Trophoblast cell (in vitro differentiated cells and primary cell): ENCODE results near the gene RORC.

Experiments used
- DNase-seq, 2 donors: peaks; one replicate each; pipeline ENCODE4 v3.0.0-alpha.2; 2016
- H2AFZ ChIP-seq: 2 replicates; pipeline ENCODE4 v1.6.1; 2013; ENCODE audit warnings: low read length, moderate library complexity, mild to moderate bottlenecking; ENCODE audit not compliant: insufficient read depth, poor library complexity
- H2AK5ac ChIP-seq: 2 replicates; pipeline ENCODE4 v1.6.1; 2013; ENCODE audit warnings: mild to moderate bottlenecking, low read length
- H2BK120ac ChIP-seq: 2 replicates; pipeline ENCODE4 v1.6.1; 2013; ENCODE audit warnings: low read length, mild to moderate bottlenecking, moderate library complexity; ENCODE audit not compliant: insufficient read depth, poor library complexity
- H2BK12ac ChIP-seq: 2 replicates; pipeline ENCODE4 v1.6.1; 2013; ENCODE audit warnings: mild to moderate bottlenecking, low read length, moderate library complexity
- H2BK5ac ChIP-seq: 2 replicates; pipeline ENCODE4 v1.6.1; 2013; ENCODE audit warnings: low read length, low read depth, moderate library complexity, mild to moderate bottlenecking; ENCODE audit not compliant: poor library complexity
- H3K14ac ChIP-seq: 2 replicates; pipeline ENCODE4 v1.6.1; 2013; ENCODE audit warnings: mild to moderate bottlenecking, low read length
- H3K18ac ChIP-seq: 2 replicates; pipeline ENCODE4 v1.6.1; 2013; ENCODE audit warnings: mild to moderate bottlenecking, low read length
- H3K23ac ChIP-seq: 2 replicates; pipeline ENCODE4 v1.6.1; 2013; ENCODE audit warnings: low read length
- H3K27ac ChIP-seq: 2 replicates; pipeline ENCODE4 v1.5.1; 2013; ENCODE audit warnings: low read depth, mild to moderate bottlenecking, inconsistent platforms, low read length, moderate library complexity
- H3K27me3 ChIP-seq: 2 replicates; pipeline ENCODE4 v1.6.1; 2013; ENCODE audit warnings: inconsistent platforms, mild to moderate bottlenecking, low read length, moderate library complexity; ENCODE audit not compliant: insufficient read depth
- H3K36me3 ChIP-seq, 2 experiments: 1 replicate in 1 of 2; 2 replicates in 1 of 2; pipeline ENCODE4 v1.6.1; 2013; ENCODE audit warnings: low read length in 2 of 2, mild to moderate bottlenecking in 2 of 2, moderate library complexity in 1 of 2; ENCODE audit not compliant: insufficient read depth in 2 of 2, control insufficient read depth in 1 of 2
- H3K4ac ChIP-seq: 2 replicates; pipeline ENCODE4 v1.6.1; 2013; ENCODE audit warnings: low read depth, mild to moderate bottlenecking, low read length, moderate library complexity
- H3K4me1 ChIP-seq, 2 experiments: 1 replicate in 1 of 2; 2 replicates in 1 of 2; pipeline ENCODE4 v1.6.1; 2013; ENCODE audit warnings: low read length in 2 of 2, mild to moderate bottlenecking in 2 of 2, moderate library complexity in 1 of 2; ENCODE audit not compliant: insufficient read depth in 2 of 2, control insufficient read depth in 1 of 2
- H3K4me2 ChIP-seq: 2 replicates; pipeline ENCODE4 v1.6.1; 2013; ENCODE audit warnings: inconsistent platforms, mild to moderate bottlenecking, low read length, moderate library complexity
- H3K4me3 ChIP-seq: 2 replicates; pipeline ENCODE4 v1.5.1; 2013; ENCODE audit warnings: mild to moderate bottlenecking, low read depth, low read length, inconsistent platforms
- H3K79me1 ChIP-seq: one replicate; pipeline ENCODE4 v1.6.1; 2013; ENCODE audit warnings: low read length
- H3K79me2 ChIP-seq: 2 replicates; pipeline ENCODE4 v1.6.1; 2013; ENCODE audit warnings: low read length, mild to moderate bottlenecking; ENCODE audit not compliant: control insufficient read depth, insufficient read depth, poor library complexity
- H3K9ac ChIP-seq: 2 replicates; pipeline ENCODE4 v1.6.1; 2013; ENCODE audit warnings: mild to moderate bottlenecking, low read length
- H3K9me3 ChIP-seq: 2 replicates; pipeline ENCODE4 v1.6.1; 2013; ENCODE audit warnings: low read depth, mild to moderate bottlenecking, control low read depth, inconsistent platforms, low read length; ENCODE audit not compliant: insufficient read depth
- H4K12ac ChIP-seq: 2 replicates; pipeline ENCODE4 v1.6.1; 2013; ENCODE audit warnings: low read depth, mild to moderate bottlenecking, low read length, moderate library complexity
- H4K8ac ChIP-seq: 2 replicates; pipeline ENCODE4 v1.6.1; 2013; ENCODE audit warnings: low read depth, mild to moderate bottlenecking, low read length, moderate library complexity
- H4K91ac ChIP-seq: one replicate; pipeline ENCODE4 v1.6.1; 2013; ENCODE audit warnings: low read depth, mild to moderate bottlenecking, low read length, moderate library complexity
- WGBS: extraction: QIAGEN DNeasy Blood & Tissue Kit; methylation state at CpG from one replicate; pipeline ENCODE4 v1.1.7; 2013; ENCODE audit warnings: missing lambda C conversion rate; ENCODE audit not compliant: insufficient read length, insufficient coverage; ENCODE audit errors: extremely low coverage; 5-methylcytosine and 5-hydroxymethylcytosine counted together

The RORC gene

GRCh38 chr1:151809290-151809984, 22.2 kb downstream of the RORC start:
- H4K91ac ChIP-seq, result no peak overlapping the region
- no peak overlapping the region for H3K14ac ChIP-seq
- H3K4me3 ChIP-seq, result no peak overlapping the region
- WGBS, result no CpG with 5 or more reads among the region's 8 CpGs
- peak in 1 of 2 donors; percentile 33 for DNase-seq
- H3K79me1 ChIP-seq, result no peaks in the 10 kb centered on the region
- H2AK5ac ChIP-seq, result no peak overlapping the region
- no peaks in the 10 kb centered on the region for H3K4me1 ChIP-seq
- H2BK12ac ChIP-seq, result no peak overlapping the region
- no peak overlapping the region for H3K4me2 ChIP-seq
- H4K12ac ChIP-seq, result no peak overlapping the region
- H3K27me3 ChIP-seq, result no peaks in the 10 kb centered on the region
- H3K18ac ChIP-seq, result no peak overlapping the region
- no peak overlapping the region for H3K4ac ChIP-seq
- H2BK5ac ChIP-seq, result no peak overlapping the region
- H3K9me3 ChIP-seq, result no peaks in the 10 kb centered on the region
- no peak overlapping the region for H2AFZ ChIP-seq
- no peaks in the 10 kb centered on the region for H3K79me2 ChIP-seq
- H2BK120ac ChIP-seq, result no peak overlapping the region
- no peak overlapping the region for H3K9ac ChIP-seq
- H3K36me3 ChIP-seq, result no peaks in the 10 kb centered on the region
- H3K23ac ChIP-seq, result no peak overlapping the region
- H3K27ac ChIP-seq, result no peak overlapping the region
- no peak overlapping the region for H4K8ac ChIP-seq

GRCh38 chr1:151807766-151808165, 23.8 kb downstream of the RORC start:
- Histone ChIP-seq H3K4me3 (no peak overlapping the region), H3K4ac (no peak overlapping the region), H3K9me3 (no peaks in the 10 kb centered on the region), H4K91ac (no peak overlapping the region), H4K12ac (no peak overlapping the region), H3K23ac (no peak overlapping the region), H3K36me3 (no peaks in the 10 kb centered on the region), H3K18ac (no peak overlapping the region), H2AFZ (no peak overlapping the region), H3K14ac (no peak overlapping the region), H3K4me1 (no peaks in the 10 kb centered on the region), H2BK5ac (no peak overlapping the region), H3K9ac (no peak overlapping the region), H3K79me1 (no peaks in the 10 kb centered on the region), H2BK120ac (no peak overlapping the region), H3K4me2 (no peak overlapping the region), H3K79me2 (no peaks in the 10 kb centered on the region), H3K27me3 (no peaks in the 10 kb centered on the region), H2BK12ac (no peak overlapping the region), H2AK5ac (no peak overlapping the region), H3K27ac (no peak overlapping the region), H4K8ac (no peak overlapping the region)
- WGBS, result no CpG with 5 or more reads among the region's 1 CpG
- DNase-seq, result no peak

GRCh38 chr1:151807131-151807530, 24.5 kb downstream of the RORC start:
- no peak overlapping the region for H3K14ac ChIP-seq
- no peak overlapping the region for H3K9ac ChIP-seq
- no peak overlapping the region for H4K8ac ChIP-seq
- H3K4ac ChIP-seq, result no peak overlapping the region
- H2BK5ac ChIP-seq, result no peak overlapping the region
- no peaks in the 10 kb centered on the region for H3K27me3 ChIP-seq
- no peak overlapping the region for H2AFZ ChIP-seq
- H3K4me1 ChIP-seq, result no peaks in the 10 kb centered on the region
- no peak overlapping the region for H3K4me3 ChIP-seq
- no peak overlapping the region for H2BK120ac ChIP-seq
- H3K79me2 ChIP-seq, result no peaks in the 10 kb centered on the region
- WGBS, result no CpG with 5 or more reads among the region's 5 CpGs
- H3K23ac ChIP-seq, result no peak overlapping the region
- H4K12ac ChIP-seq, result no peak overlapping the region
- DNase-seq, result no peak
- H2AK5ac ChIP-seq, result no peak overlapping the region
- H3K79me1 ChIP-seq, result no peaks in the 10 kb centered on the region
- no peak overlapping the region for H3K4me2 ChIP-seq
- no peaks in the 10 kb centered on the region for H3K36me3 ChIP-seq
- no peaks in the 10 kb centered on the region for H3K9me3 ChIP-seq
- H2BK12ac ChIP-seq, result no peak overlapping the region
- no peak overlapping the region for H3K18ac ChIP-seq
- H3K27ac ChIP-seq, result no peak overlapping the region
- no peak overlapping the region for H4K91ac ChIP-seq

- Histone ChIP-seq H2AK5ac (no peak overlapping the region), H3K79me2 (no peaks in the 10 kb centered on the region), H2BK12ac (no peak overlapping the region), H3K14ac (no peak overlapping the region), H2BK5ac (no peak overlapping the region), H2BK120ac (no peak overlapping the region), H3K9ac (no peak overlapping the region), H3K18ac (no peak overlapping the region), H3K27me3 (no peaks in the 10 kb centered on the region), H3K9me3 (no peaks in the 10 kb centered on the region), H3K4ac (no peak overlapping the region), H3K36me3 (no peaks in the 10 kb centered on the region), H3K23ac (no peak overlapping the region), H4K8ac (no peak overlapping the region), H3K79me1 (no peaks in the 10 kb centered on the region), H3K27ac (no peak overlapping the region), H4K12ac (no peak overlapping the region), H3K4me1 (no peaks in the 10 kb centered on the region), H3K4me2 (no peak overlapping the region), H4K91ac (no peak overlapping the region), H3K4me3 (no peak overlapping the region), H2AFZ (no peak overlapping the region)
- WGBS, result no CpG with 5 or more reads among the region's 7 CpGs
- no peak for DNase-seq
These were observed 25.4 kb downstream of the RORC start for GRCh38 chr1:151806170-151806569.
